KOPT-K1 (cell line): ENCODE data around the gene ADGRV1.
"Not testable (repeated sequence)": the region's sequence is repeated elsewhere in the genome, so short reads cannot be mapped to it uniquely, and the experiment has no call there.

Experiments used
- H3K27ac ChIP-seq: fragments of 200-600 bp; sonication (generic); 2 replicates; pipeline ENCODE4 v1.5.1; 2016; ENCODE audit warnings: antibody characterized with exemption, mild to moderate bottlenecking, low read depth, low read length; ENCODE audit not compliant: poor library complexity, severe bottlenecking
- H3K36me3 ChIP-seq: fragments of 200-600 bp; sonication (generic); 2 replicates; pipeline ENCODE4 v1.5.1; 2017; ENCODE audit warnings: antibody characterized with exemption, mild to moderate bottlenecking, low read length, moderate library complexity; ENCODE audit not compliant: insufficient read depth
- H3K9me3 ChIP-seq: fragments of 200-600 bp; sonication (generic); 2 replicates; pipeline ENCODE4 v1.5.1; 2017; ENCODE audit warnings: antibody characterized with exemption, low read length, mild to moderate bottlenecking; ENCODE audit not compliant: insufficient read depth, poor library complexity, severe bottlenecking

Gene ADGRV1

GRCh38 chr5:91024206-91024605 is 465.6 kb downstream of the ADGRV1 start:
- no peaks in the 10 kb centered on the region for H3K9me3 ChIP-seq
- H3K27ac ChIP-seq: no peak overlapping the region
- H3K36me3 ChIP-seq: no peaks in the 10 kb centered on the region

GRCh38 chr5:91024727-91025126 is 466.1 kb downstream of the ADGRV1 start:
- H3K27ac ChIP-seq: no peak overlapping the region
- H3K9me3 ChIP-seq: no peaks in the 10 kb centered on the region
- H3K36me3 ChIP-seq: no peaks in the 10 kb centered on the region

- no peak overlapping the region for H3K27ac ChIP-seq
- H3K36me3 ChIP-seq: no peaks in the 10 kb centered on the region
- H3K9me3 ChIP-seq: no peaks in the 10 kb centered on the region
Measured at GRCh38 chr5:91025449-91025848, 466.9 kb downstream of the ADGRV1 start.

- Histone ChIP-seq H3K27ac (no peak overlapping the region), H3K9me3 (no peaks in the 10 kb centered on the region), H3K36me3 (no peaks in the 10 kb centered on the region)
Measured at GRCh38 chr5:91025956-91026355, 467.4 kb downstream of the ADGRV1 start.

GRCh38 chr5:91026466-91026865 is 467.9 kb downstream of the ADGRV1 start:
- no peak overlapping the region for H3K27ac ChIP-seq
- no peaks in the 10 kb centered on the region for H3K36me3 ChIP-seq
- no peaks in the 10 kb centered on the region for H3K9me3 ChIP-seq

GRCh38 chr5:91027405-91028139 is 469.0 kb downstream of the ADGRV1 start:
- Histone ChIP-seq H3K27ac (no peak overlapping the region), H3K36me3 (no peaks in the 10 kb centered on the region), H3K9me3 (no peaks in the 10 kb centered on the region)

- no peaks in the 10 kb centered on the region for H3K9me3 ChIP-seq
- no peak overlapping the region for H3K27ac ChIP-seq
- H3K36me3 ChIP-seq: no peaks in the 10 kb centered on the region
Measured at GRCh38 chr5:91028499-91028956, 469.9 kb downstream of the ADGRV1 start.

- Histone ChIP-seq H3K27ac (no peak overlapping the region), H3K36me3 (no peaks in the 10 kb centered on the region), H3K9me3 (no peaks in the 10 kb centered on the region)
Measured at GRCh38 chr5:91030521-91031401, 472.2 kb downstream of the ADGRV1 start.

- Histone ChIP-seq H3K36me3 (no peaks in the 10 kb centered on the region), H3K9me3 (no peaks in the 10 kb centered on the region), H3K27ac (no peak overlapping the region)
Measured at GRCh38 chr5:91031402-91031752, 472.8 kb downstream of the ADGRV1 start.

- H3K36me3 ChIP-seq: no peaks in the 10 kb centered on the region
- no peaks in the 10 kb centered on the region for H3K9me3 ChIP-seq
- no peak overlapping the region for H3K27ac ChIP-seq
Measured at GRCh38 chr5:91032125-91032524, 473.5 kb downstream of the ADGRV1 start.

GRCh38 chr5:91033370-91033769 is 474.8 kb downstream of the ADGRV1 start:
- Histone ChIP-seq H3K27ac (no peak overlapping the region), H3K9me3 (no peaks in the 10 kb centered on the region), H3K36me3 (no peaks in the 10 kb centered on the region)

- H3K36me3 ChIP-seq: no peaks in the 10 kb centered on the region
- no peak overlapping the region for H3K27ac ChIP-seq
- H3K9me3 ChIP-seq: no peaks in the 10 kb centered on the region
Measured at GRCh38 chr5:91038180-91038808, 479.7 kb downstream of the ADGRV1 start.

GRCh38 chr5:91041132-91041531 is 482.5 kb downstream of the ADGRV1 start:
- not testable (repeated sequence) for H3K27ac ChIP-seq, H3K36me3 ChIP-seq, H3K9me3 ChIP-seq

- no peaks in the 10 kb centered on the region for H3K36me3 ChIP-seq
- no peak overlapping the region for H3K27ac ChIP-seq
- H3K9me3 ChIP-seq: no peaks in the 10 kb centered on the region
Measured at GRCh38 chr5:91042247-91042935, 483.8 kb downstream of the ADGRV1 start.

- H3K36me3 ChIP-seq: no peaks in the 10 kb centered on the region
- H3K9me3 ChIP-seq: no peaks in the 10 kb centered on the region
- H3K27ac ChIP-seq: no peak overlapping the region
Measured at GRCh38 chr5:91042936-91043255, 484.3 kb downstream of the ADGRV1 start.
